Sciatic nerve (tissue), 2 donors: ENCODE measurements around the gene MRFAP1L1. TPM values are rescaled to one million over a fixed set of nuclear protein-coding genes. Genes with fewer than 3 reads are reported as not detected.
"Not testable (repeated sequence)": the region's sequence is repeated elsewhere in the genome, so short reads cannot be mapped to it uniquely, and the experiment has no call there.

ENCODE experiments used
- ATAC-seq: fragments of 200-7000 bp; cut with Tn5 transposase; one replicate; pipeline ENCODE4 v1.9.1; 2020; ENCODE audit warnings: mild to moderate bottlenecking, moderate library complexity
- DNase-seq: peaks from one replicate; pipeline ENCODE4 v3.0.0-alpha.2; 2020; ENCODE audit warnings: low spot score
- intact Hi-C: fragments of 100-400 bp; cut with DNase I; formaldehyde crosslinking; loops from one replicate; pipeline ENCODE4 v1.14.2; 2022
- total RNA-seq: library from RNA; stranded (reverse); fragmentation: NEBNext Ultra II Directional; extraction: Animal tissue kit (Norgen Biotek cat#: 25700); gene quantifications from one replicate; pipeline ENCODE4 v1.2.1, GENCODE V29; 2021
- donor health status: DM: no; HTN: no; CAD: no.
- donor health status: DM: no; HTN: no; CAD: no.

MRFAP1L1 gene
- 46.0 TPM for total RNA-seq

GRCh38 chr4:6709230-6710114 lies at the start of gene MRFAP1L1:
MRFAP1L1 (minus strand) TSS chr4:6709865; CDS start chr4:6709629, 236 bp downstream.
- ATAC-seq (peak; percentile 97), DNase-seq (peak; percentile 98)
- intact Hi-C loops: loop anchor here (10.0 kb wide), 2 partner anchors 65 to 355 kb away; partner anchors contain the start of genes GRPEL1 and MRFAP1

- no peak for ATAC-seq
- DNase-seq: no peak
- intact Hi-C loops: no loop called here
Measured at GRCh38 chr4:6758728-6759127, 49.1 kb upstream of the MRFAP1L1 start.

- intact Hi-C loops, DNase-seq, ATAC-seq: not testable (repeated sequence)
Measured at GRCh38 chr4:6756345-6756744, 46.7 kb upstream of the MRFAP1L1 start.

DNA sequence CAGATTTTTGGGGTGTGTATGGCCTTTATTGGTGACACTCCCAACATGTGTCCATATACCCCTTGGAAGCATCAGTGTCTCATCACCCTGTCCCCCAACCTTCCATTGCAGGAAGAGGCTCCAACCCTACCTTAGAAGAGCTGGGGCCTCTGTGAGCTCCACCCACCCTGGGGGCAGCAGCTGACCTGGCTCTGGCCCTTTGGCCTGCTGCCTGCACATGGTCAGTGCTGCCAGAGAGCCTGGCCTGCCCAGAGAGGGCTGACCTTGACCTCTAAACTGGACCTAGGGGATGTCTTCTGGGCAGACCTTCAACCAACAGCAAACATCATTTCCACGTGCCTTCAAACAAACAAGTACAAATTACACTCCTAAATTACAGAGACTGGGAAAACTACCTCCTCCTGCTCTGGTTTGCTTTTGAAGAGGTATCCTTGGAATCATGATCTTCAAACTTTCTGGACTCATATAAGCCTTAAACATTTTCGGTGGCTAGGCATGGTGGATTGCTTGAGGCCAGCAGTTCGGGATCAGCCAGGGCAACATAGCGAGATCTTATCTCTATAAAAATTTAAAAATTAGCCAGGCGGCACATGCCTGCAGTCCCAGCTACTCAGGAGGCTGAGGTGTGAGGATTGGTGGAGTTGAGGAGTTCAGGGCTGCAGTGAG lies 45.6 kb upstream of the MRFAP1L1 start:
- intact Hi-C loops: no loop called here
- DNase-seq (no peak), ATAC-seq (peak; percentile 85)

GRCh38 chr4:6754481-6755087 lies 44.9 kb upstream of the MRFAP1L1 start:
- DNase-seq: no peak
- no peak for ATAC-seq
- intact Hi-C loops: no loop called here

GRCh38 chr4:6753891-6754290 lies 44.2 kb upstream of the MRFAP1L1 start:
- DNase-seq (no peak), ATAC-seq (no peak)
- intact Hi-C loops: no loop called here

GRCh38 chr4:6753103-6753560 lies 43.5 kb upstream of the MRFAP1L1 start:
- intact Hi-C loops: no loop called here
- no peak for DNase-seq
- no peak for ATAC-seq

DNA sequence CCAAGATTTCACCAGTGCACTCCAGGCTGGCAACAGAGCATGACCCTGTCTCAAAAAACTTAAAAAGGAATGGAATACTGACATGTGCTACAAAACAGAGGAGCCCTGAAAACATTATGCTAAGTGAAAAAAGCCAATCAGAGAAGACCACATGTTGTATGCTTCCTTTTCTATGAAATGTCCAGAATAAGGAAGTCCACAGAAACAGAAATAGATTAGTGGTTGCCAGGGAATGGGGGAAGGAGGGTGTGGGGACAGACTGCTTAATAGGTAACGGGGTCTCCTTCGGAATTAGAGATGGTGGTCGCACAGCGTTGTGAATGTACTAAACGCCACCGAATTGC lies 42.8 kb upstream of the MRFAP1L1 start:
- intact Hi-C loops: no loop called here
- ATAC-seq (no peak), DNase-seq (no peak)

- intact Hi-C loops: no loop called here
Measured at GRCh38 chr4:6751611-6752485, 42.2 kb upstream of the MRFAP1L1 start.

GRCh38 chr4:6750286-6751221 lies 40.9 kb upstream of the MRFAP1L1 start:
- DNase-seq: no peak
- ATAC-seq: no peak
- intact Hi-C loops: no loop called here

More at GRCh38 chr4:6751611-6752485, 42.2 kb upstream of the MRFAP1L1 start:
- no peak for DNase-seq
- ATAC-seq: no peak

GRCh38 chr4:6749340-6750171 lies 39.9 kb upstream of the MRFAP1L1 start:
- peak; percentile 82 for DNase-seq
- ATAC-seq: peak; percentile 87
- intact Hi-C loops: no loop called here

- intact Hi-C loops: no loop called here
- DNase-seq: no peak
- ATAC-seq: no peak
Measured at GRCh38 chr4:6748286-6748685, 38.6 kb upstream of the MRFAP1L1 start.

GRCh38 chr4:6747294-6748051 lies 37.8 kb upstream of the MRFAP1L1 start:
- intact Hi-C loops: no loop called here
- DNase-seq: no peak
- ATAC-seq: peak; percentile 34

DNA sequence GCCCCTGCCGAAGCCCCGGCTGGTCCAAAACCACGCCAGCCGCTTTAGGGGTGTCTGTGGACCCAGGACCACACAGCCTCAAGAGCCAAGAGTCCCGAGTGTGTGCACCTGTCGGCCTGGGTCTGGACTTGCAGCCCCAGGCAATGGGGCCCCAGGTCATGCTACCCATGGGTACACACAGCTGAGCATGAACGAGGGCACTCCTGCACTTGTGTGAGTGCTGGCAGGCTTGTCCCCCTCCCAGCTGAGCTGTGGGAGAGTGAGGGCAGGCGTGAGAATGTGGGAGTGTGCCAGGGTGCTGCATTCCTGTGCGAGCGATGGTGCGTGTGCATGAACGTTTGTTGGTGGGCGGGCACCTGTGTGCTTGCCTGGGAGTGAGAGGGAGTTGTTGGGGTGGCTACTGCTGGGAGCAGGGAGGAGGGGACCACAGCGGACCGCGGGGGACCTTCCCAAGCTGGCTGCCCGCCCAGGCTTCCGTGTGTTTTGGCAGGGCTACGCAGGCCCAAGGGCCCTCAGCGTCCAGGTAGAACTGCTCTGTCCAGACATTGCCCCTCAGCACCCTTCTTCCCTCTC lies 37.1 kb upstream of the MRFAP1L1 start:
- peak; percentile 23 for ATAC-seq
- DNase-seq: no peak

GRCh38 chr4:6742989-6743388 lies 33.3 kb upstream of the MRFAP1L1 start:
- intact Hi-C loops: no loop called here

More for the DNA sequence above, 37.1 kb upstream of the MRFAP1L1 start:
- intact Hi-C loops: no loop called here

DNA sequence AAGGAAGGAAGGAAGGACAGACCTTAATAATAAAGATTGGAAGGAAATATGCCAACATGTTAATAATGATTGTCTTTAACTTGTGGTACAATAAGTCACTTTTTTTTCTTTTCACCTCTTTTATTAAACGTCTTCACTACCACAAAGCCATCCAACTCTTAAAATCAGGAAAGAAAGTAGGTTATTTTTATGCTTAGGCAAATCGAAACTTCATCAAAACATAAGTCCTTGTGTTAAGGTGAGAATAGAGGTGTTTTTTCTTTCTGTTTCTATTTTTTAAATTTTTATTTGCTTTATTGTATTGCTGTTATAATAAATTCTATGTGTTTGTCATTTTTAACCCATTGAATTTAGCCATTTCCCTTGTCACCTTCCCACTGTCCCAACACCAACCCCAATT lies 32.8 kb upstream of the MRFAP1L1 start:
- ATAC-seq: no peak
- no peak for DNase-seq
- intact Hi-C loops: no loop called here

More at GRCh38 chr4:6742989-6743388, 33.3 kb upstream of the MRFAP1L1 start:
- ATAC-seq (no peak), DNase-seq (no peak)
